GM18519 (cell line): ENCODE measurements around the gene GM2A.
A peak's percentile ranks its signal among the peaks of the same experiment; 100 is the strongest.

Experiments
- ATAC-seq: cut with Tn5 transposase; IDR thresholded peaks from one replicate; pipeline ENCODE4 v1.9.1; 2021; ENCODE audit warnings: mild to moderate bottlenecking, moderate library complexity; ENCODE audit not compliant: unreplicated experiment, low FRiP score

Gene GM2A

GRCh38 chr5:151318850-151319732, 66.1 kb downstream of the GM2A start:
- ATAC-seq, result peak; percentile 42
